ENCODE results near the gene EPB41L1. TPM values are rescaled to one million over a fixed set of nuclear protein-coding genes. Genes with fewer than 3 reads are reported as not detected.
A peak's percentile ranks its signal among the peaks of the same experiment; 100 is the strongest.

The EPB41L1 gene
- total and polyA plus RNA-seq, 11 donors, result 7.1 to 29.8 (median 17.3) TPM

DNA sequence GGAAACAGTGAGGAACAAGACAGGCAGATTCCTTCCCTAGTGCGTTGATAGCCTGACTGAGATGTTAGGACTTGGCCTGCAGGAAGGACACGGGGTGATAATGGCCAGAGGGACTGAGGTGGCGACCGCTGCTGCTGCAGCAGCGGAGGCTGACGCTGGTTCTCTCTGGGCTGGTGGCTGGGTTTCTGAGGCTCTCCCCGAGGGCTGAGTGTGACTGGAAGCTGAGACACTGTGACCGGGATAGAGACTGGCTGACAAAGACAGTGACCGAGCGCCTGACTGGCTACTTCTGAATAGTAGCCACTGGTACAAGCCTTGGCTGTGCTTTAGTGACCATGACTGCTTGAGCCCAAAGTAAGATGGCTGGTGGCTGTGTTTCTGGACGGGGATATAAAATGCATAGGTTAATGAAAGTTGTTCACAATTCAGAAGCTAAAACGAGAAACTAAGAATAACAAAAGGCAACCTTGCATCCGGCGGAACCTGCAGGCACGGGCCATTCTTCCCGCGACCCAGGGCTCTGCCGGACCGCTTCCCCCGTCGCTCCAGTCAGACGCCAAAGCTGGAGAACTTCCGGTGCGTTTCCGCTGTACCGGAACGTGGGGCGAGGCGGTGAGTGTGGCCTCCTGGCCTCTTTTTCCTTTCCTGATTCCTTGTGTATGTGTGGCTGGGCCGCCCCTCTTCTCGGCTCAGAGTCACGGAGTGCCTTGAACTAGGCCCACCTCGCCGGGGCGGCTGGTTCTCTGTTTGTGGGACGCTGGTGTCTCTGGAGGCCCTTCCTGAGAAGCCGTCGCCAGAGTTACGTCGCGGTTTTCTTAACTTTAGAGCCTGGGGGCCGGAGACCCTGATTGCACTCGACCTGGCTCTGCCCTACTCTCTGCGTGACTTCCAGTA, 81.6 kb downstream of the EPB41L1 start, which contains the start of gene AAR2:
TSS of gene AAR2 (plus strand) at position 587 of the 894 bp plus-strand sequence. CDS start 3,391 bp downstream, outside the sequence.
- WGBS, 4 donors, result 7 to 9% (median 9%) methylated on average over 30 to 44 of the region's 44 CpGs
- H3K27ac ChIP-seq, result peak within 1 kb of the TSS in 11 of 12 donors; percentile 51 to 90 (median 78)
- H3K4me3 ChIP-seq, result peak within 1 kb of the TSS; percentile 43 to 97 (median 81)
- peaks cover 0 to 19% (median 15%) of the 10 kb centered on the region in 9 donors for H3K36me3 ChIP-seq
- DNase-seq (peak; percentile 81 to 90 (median 83)), ATAC-seq (peak; percentile 90 to 98 (median 97))
- H3K9me3 ChIP-seq, result no peaks in the 10 kb centered on the region
- peaks cover 0 to 26% (median 19%) of the 10 kb centered on the region in 12 donors for H3K4me1 ChIP-seq
- no peaks in the 10 kb centered on the region for H3K27me3 ChIP-seq
- TF ChIP-seq, protein P1, sequence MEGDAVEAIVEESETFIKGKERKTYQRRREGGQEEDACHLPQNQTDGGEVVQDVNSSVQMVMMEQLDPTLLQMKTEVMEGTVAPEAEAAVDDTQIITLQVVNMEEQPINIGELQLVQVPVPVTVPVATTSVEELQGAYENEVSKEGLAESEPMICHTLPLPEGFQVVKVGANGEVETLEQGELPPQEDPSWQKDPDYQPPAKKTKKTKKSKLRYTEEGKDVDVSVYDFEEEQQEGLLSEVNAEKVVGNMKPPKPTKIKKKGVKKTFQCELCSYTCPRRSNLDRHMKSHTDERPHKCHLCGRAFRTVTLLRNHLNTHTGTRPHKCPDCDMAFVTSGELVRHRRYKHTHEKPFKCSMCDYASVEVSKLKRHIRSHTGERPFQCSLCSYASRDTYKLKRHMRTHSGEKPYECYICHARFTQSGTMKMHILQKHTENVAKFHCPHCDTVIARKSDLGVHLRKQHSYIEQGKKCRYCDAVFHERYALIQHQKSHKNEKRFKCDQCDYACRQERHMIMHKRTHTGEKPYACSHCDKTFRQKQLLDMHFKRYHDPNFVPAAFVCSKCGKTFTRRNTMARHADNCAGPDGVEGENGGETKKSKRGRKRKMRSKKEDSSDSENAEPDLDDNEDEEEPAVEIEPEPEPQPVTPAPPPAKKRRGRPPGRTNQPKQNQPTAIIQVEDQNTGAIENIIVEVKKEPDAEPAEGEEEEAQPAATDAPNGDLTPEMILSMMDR (IDR thresholded peaks at IDR 0.05), result no peak
- TF ChIP-seq POLR2A (IDR thresholded peaks at IDR 0.05), result peak in 1 of 2 donors; percentile 51
- intact Hi-C loops (cut with DNase I), result no loop called here

DNA sequence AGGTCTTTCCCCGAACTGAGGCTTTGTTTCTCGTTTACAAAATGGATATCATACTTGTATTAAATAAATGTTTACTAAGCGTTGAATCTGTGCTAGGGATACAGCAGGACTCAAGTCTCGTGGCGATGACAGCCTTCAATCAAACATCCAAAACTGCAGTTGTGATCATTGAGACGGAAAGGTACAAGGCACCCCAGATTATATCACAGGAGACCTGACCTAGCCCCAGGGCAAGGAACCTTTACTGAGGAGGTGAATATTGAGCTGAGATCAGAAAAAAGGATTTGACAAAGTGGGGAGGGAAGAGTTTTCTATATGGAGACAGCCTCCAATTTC, 82.2 kb downstream of the EPB41L1 start:
- 0 to 2% (median 1%) methylated on average over 6 of the region's 6 CpGs for WGBS, 4 donors
- intact Hi-C loops (cut with DNase I), result no loop called here
- TF ChIP-seq, protein P1 (IDR thresholded peaks at IDR 0.05), result no peak

DNA sequence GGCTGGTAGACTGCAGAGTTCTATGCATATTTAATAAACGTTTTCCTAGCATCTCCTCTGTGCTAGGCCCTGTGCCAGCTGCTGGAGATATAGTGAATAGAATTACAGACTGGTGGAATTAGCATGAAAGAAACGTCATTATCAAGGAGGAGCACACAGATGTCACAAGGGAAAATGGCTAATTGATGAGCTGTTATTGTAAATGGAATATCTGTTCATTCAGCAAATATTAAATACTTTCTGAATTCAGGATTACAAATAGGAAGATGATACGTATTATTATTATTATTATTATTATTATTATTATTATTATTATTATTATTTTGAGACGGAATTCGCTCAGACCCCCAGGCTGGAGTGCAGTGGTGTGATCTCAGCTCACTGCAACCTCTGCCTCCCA, 82.9 kb downstream of the EPB41L1 start:
- 49 to 60% (median 59%) methylated on average over 5 of the region's 5 CpGs for WGBS, 4 donors
- Histone ChIP-seq H3K36me3 (peaks cover 0 to 32% (median 28%) of the 10 kb centered on the region in 9 donors), H3K4me1 (peaks cover 0 to 26% (median 19%) of the 10 kb centered on the region in 12 donors), H3K27ac (no peak overlapping the region), H3K9me3 (no peaks in the 10 kb centered on the region), H3K4me3 (peak overlapping the region; percentile 43 to 97 (median 81)), H3K27me3 (no peaks in the 10 kb centered on the region)
- intact Hi-C loops (cut with DNase I), result no loop called here
- ATAC-seq (no peak), DNase-seq (no peak)
- no peak for TF ChIP-seq POLR2A (IDR thresholded peaks at IDR 0.05)
- TF ChIP-seq, protein P1 (IDR thresholded peaks at IDR 0.05), result no peak

More for the DNA sequence above, 82.2 kb downstream of the EPB41L1 start:
- Histone ChIP-seq H3K27me3 (no peaks in the 10 kb centered on the region), H3K4me1 (peaks cover 0 to 26% (median 19%) of the 10 kb centered on the region in 12 donors), H3K4me3 (peak overlapping the region; percentile 43 to 97 (median 81)), H3K9me3 (no peaks in the 10 kb centered on the region), H3K36me3 (peaks cover 0 to 25% (median 21%) of the 10 kb centered on the region in 9 donors), H3K27ac (peak overlapping the region in 11 of 12 donors; percentile 51 to 90 (median 78))
- DNase-seq, result no peak
- ATAC-seq, result peak in 1 of 4 donors; percentile 10

DNA sequence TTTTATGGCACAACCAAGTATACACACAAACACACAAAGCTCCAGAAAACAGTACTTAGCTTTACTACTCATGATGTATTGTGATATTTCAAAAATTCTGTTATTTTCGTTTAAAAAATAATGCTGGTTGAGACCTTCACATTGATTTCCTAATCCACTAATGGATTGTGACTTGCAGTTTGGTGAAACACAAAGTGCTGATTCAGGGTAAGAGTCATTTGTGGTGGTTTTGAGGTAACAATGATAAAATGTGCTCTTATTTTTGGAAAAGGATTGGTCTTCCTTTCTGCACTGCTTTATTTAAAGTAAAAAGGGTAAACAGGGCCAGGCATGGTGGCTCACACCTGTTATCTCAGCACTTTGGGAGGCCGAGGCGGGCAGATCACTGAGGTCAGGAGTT, 83.6 kb downstream of the EPB41L1 start:
- Histone ChIP-seq H3K4me1 (peaks cover 0 to 26% (median 19%) of the 10 kb centered on the region in 12 donors), H3K27ac (no peak overlapping the region), H3K27me3 (no peaks in the 10 kb centered on the region), H3K9me3 (no peaks in the 10 kb centered on the region), H3K36me3 (peaks cover 0 to 39% (median 34%) of the 10 kb centered on the region in 9 donors), H3K4me3 (peak overlapping the region in 1 of 12 donors; percentile 97)
- 90 to 91% (median 91%) methylated on average over 3 of the region's 3 CpGs for WGBS, 4 donors
- intact Hi-C loops (cut with DNase I), result no loop called here
- TF ChIP-seq, protein P1 (IDR thresholded peaks at IDR 0.05), result no peak
- no peak for TF ChIP-seq POLR2A (IDR thresholded peaks at IDR 0.05)
- DNase-seq, result no peak
- ATAC-seq, result no peak

All from heart left ventricle (tissue), 16 donors.